Stimulated activated CD8-positive, alpha-beta memory T cell treated with anti-CD3 and anti-CD28 coated beads, Interleukin-15, amount 100 ng/mL, for 24 hours (primary cell): ENCODE measurements around the gene ITPA.

ENCODE experiments used
- DNase-seq: peaks from one replicate; pipeline ENCODE4 v3.0.0-alpha.2; 2020; ENCODE audit warnings: low read depth

The ITPA gene

GRCh38 chr20:3227936-3228749 lies 18.8 kb downstream of the ITPA start:
- DNase-seq: no peak

- no peak for DNase-seq
Observed at GRCh38 chr20:3228750-3229032, 19.4 kb downstream of the ITPA start.

GRCh38 chr20:3229158-3229557 lies 19.9 kb downstream of the ITPA start:
- no peak for DNase-seq

GRCh38 chr20:3229798-3230197 lies 20.5 kb downstream of the ITPA start:
- no peak for DNase-seq

- no peak for DNase-seq
Observed at GRCh38 chr20:3231116-3231515, 21.8 kb downstream of the ITPA start.

GRCh38 chr20:3231889-3232588 lies 22.7 kb downstream of the ITPA start:
- DNase-seq: no peak

GRCh38 chr20:3233131-3233990 lies 24.1 kb downstream of the ITPA start:
- DNase-seq: no peak

GRCh38 chr20:3233991-3234498 lies 24.7 kb downstream of the ITPA start:
- no peak for DNase-seq

- DNase-seq: no peak
Observed at GRCh38 chr20:3235666-3236324, 26.5 kb downstream of the ITPA start.

- no peak for DNase-seq
Observed at GRCh38 chr20:3237011-3237957, 28.0 kb downstream of the ITPA start.

- DNase-seq: no peak
Observed at GRCh38 chr20:3237958-3238615, 28.8 kb downstream of the ITPA start.

- DNase-seq: no peak
Observed at GRCh38 chr20:3238616-3239025, 29.3 kb downstream of the ITPA start.

- no peak for DNase-seq
Observed at GRCh38 chr20:3239026-3239866, 29.9 kb downstream of the ITPA start, which contains the start of gene SLC4A11. TSS of gene SLC4A11 (minus strand) at chr20:3239190. CDS start at chr20:3239137, 53 bp downstream.

GRCh38 chr20:3239867-3240775 lies 30.8 kb downstream of the ITPA start:
- no peak for DNase-seq

GRCh38 chr20:3240776-3241363 lies 31.6 kb downstream of the ITPA start:
- no peak for DNase-seq

GRCh38 chr20:3242172-3242692 lies 32.9 kb downstream of the ITPA start:
- no peak for DNase-seq

- DNase-seq: no peak
Observed at GRCh38 chr20:3243718-3244358, 34.5 kb downstream of the ITPA start.
